Activated CD4-positive, CD25-positive, alpha-beta regulatory T cell treated with anti-CD3 and anti-CD28 coated beads, Interleukin-2, amount 50 U/mL, for 72 hours (primary cell): ENCODE data around the gene IL20RA.

ENCODE experiments used
- DNase-seq: peaks from one replicate; pipeline ENCODE4 v3.0.0; 2021

The IL20RA gene

GRCh38 chr6:137043710-137044365 is 927 bp downstream of the IL20RA start:
- no peak for DNase-seq

- DNase-seq = no peak
These were observed 4.4 kb downstream of the IL20RA start for GRCh38 chr6:137040393-137040792.

- DNase-seq = no peak
These were observed 5.8 kb downstream of the IL20RA start for GRCh38 chr6:137039010-137039409.

- DNase-seq = no peak
These were observed 8.0 kb downstream of the IL20RA start for GRCh38 chr6:137036566-137037300.

GRCh38 chr6:137033828-137034227 is 10.9 kb downstream of the IL20RA start:
- DNase-seq = peak; percentile 42

- no peak for DNase-seq
These were observed 13.6 kb downstream of the IL20RA start for GRCh38 chr6:137031122-137031521.

- no peak for DNase-seq
These were observed 15.9 kb downstream of the IL20RA start for GRCh38 chr6:137028912-137029311.

GRCh38 chr6:137025786-137026730 is 18.7 kb downstream of the IL20RA start:
- no peak for DNase-seq

GRCh38 chr6:137024237-137024990 is 20.4 kb downstream of the IL20RA start:
- no peak for DNase-seq

DNA sequence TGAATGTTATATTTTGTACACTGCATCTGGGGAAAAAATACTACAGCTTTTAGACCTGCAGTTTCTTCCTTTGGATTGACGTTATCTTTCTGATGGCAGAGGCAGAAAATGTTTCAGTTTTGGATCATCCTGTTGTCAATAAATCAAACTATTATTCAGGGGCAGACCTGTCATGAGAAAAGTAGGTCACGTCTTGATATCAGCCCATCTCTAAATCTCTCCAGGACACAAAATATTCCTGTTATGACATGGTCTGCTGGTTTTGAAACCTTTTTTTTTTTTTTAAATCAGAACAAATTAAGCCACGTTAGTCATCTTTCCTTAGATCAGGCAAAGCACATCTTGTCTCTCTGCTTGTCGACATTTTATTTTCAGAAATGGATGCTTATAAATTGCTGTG is 24.0 kb downstream of the IL20RA start:
- no peak for DNase-seq

DNA sequence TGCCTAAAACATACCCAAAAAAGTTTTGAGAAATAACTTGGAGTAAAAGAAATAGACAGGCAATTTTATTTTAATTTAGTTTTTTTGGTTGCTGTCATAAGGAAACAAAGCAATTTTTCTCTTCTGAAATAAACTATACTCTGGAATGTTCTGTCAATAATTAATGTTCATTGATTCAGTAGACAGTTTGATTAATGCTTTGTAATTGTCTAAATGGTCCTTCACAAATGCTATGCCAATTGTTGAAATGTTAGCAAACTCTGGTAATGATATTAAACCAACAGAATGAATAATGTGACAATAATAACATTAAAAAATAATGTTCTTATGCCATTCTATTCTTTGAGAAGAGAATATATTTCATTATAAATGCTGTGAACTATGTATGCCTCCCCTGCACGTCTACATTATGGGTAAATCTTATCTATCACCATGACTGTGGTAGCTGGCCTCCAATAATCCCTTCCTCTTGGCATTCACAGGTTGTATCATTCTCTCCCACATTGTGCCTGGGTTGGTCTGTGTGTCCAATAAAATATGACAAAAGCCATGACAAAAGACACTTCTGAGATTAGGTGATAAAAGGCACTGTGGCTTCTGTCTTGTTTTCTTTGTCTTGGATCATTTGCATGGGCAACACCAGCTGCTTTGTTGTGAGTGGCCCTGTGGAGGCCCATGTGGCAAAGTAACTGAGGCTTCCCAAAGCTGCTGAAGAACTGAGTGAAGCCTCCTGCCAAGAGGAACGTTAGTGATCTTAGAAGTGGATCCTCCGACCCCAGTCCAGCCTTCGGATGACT is 25.1 kb downstream of the IL20RA start:
- DNase-seq = no peak

DNA sequence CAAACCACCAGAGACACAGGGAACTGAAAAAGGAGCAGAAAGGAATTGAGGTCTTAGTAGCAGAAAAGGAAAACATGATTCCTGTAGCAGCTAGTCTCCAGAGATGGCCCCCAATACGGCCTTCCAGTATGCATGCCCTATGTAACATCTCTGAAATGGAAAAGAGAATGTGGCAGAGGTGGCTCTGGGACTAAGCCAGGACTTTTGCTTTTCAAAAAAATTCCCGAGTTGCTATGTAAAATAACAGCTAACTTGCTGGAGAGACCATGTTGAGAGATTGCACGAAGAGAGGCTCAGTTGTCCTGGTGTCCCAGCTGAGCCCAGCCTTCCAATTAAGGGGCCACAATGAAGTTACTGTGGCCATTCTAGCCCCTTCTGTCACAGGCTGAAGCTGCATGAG is 27.7 kb downstream of the IL20RA start:
- no peak for DNase-seq

DNA sequence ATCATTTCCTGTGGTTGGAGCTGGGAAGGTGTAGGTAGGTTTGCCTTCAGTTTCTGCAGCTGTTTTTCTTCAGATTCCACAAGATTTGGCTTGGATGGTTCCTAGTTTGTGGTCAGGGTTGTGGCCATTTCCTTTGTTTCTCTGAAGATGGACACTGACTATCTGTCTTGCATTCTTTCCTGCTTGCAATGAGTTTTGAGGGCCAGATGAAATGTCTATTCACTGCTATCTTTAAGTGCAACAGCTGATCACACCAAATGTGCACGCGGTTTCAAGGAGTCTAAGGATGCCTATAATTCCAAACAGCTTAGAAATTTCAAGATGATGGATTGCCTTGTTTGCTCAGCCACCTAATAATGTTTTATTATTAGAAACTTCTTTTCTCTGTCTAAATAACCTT is 28.4 kb downstream of the IL20RA start:
- no peak for DNase-seq

DNA sequence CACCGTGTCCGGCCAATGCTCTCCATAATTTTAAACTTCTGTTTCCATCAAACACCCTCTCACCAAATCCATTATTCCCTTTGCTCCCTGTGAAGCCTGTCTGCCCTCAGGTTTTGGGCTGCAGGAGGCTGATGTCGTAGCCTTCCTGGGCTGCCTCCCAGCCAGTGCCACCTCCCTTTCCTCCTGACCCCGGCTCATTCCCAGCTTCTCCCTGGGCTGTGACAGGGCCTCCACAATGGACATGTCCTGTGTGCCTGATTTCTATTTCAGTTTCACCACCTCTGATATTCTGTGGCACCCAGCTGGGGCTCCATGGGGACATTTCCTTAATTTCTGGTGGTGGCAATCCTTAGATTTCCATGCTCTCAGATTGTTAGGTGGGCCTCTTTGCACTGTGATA is 28.8 kb downstream of the IL20RA start:
- DNase-seq = no peak

GRCh38 chr6:137013738-137014602 is 30.8 kb downstream of the IL20RA start:
- no peak for DNase-seq

- no peak for DNase-seq
These were observed 31.7 kb downstream of the IL20RA start for GRCh38 chr6:137013031-137013430.

- no peak for DNase-seq
These were observed 33.4 kb downstream of the IL20RA start for GRCh38 chr6:137011406-137011805.

DNA sequence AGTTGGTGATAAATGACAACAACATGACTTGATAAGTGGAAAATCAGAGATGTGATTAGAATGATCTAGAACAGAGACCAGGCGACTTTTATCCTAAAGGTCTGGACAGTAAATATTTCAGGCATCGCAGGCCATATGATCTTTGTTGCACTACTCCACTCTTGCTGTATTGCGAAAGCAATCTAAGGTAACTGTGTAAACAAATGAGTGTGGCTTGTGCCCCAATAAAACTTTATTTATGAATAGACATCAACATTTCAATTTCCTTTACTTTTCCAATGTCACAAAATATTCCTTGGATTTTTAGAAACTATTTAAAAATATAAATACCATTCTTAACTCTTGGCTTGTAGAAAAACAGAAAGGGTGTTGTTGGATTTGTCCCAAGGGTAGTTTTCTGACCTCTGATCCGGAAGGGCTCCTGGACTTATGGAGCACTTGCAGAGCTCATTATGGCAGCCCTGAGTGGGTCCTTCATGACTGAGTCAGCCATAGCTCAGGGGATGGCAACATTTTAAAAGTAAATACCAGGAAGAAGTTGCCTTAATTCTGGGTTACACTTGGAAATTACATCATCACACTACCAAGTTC is 34.5 kb downstream of the IL20RA start:
- no peak for DNase-seq

DNA sequence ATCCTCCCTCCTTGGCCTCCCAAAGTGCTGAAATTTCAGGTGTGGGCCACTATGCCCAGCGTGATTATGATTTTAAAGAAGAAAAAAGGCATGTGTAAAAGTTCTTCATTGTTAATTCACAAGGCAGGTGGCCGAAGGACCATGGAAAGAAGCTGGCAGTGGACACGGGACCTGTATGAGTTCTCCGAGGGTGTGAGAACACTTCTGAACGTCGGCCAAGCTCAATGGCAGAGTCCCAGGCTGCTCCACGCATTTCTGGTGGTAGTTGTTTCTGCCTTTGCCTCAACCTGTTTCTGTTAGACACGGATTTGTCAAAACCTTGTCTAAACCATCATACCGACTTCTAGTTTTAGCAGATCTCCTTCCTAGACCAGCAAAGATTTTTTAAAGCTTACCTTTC is 36.6 kb downstream of the IL20RA start:
- no peak for DNase-seq

GRCh38 chr6:137006056-137006455 is 38.7 kb downstream of the IL20RA start:
- DNase-seq = no peak

- DNase-seq = no peak
These were observed 39.7 kb downstream of the IL20RA start for GRCh38 chr6:137005073-137005472.
